Ovary (tissue), 3 donors: ENCODE measurements around the gene TUBA1A.
"Not testable (repeated sequence)": the region's sequence is repeated elsewhere in the genome, so short reads cannot be mapped to it uniquely, and the experiment has no call there.

Experiments used
- CTCF ChIP-seq, 3 donors: fragments of 450-650 bp in 2 of 3; fragments of 200-600 bp in 1 of 3; IDR thresholded peaks; one replicate each; pipeline versions ENCODE4 v1.5.1 to v1.8.0; 2016 to 2022; ENCODE audit warnings: antibody characterized with exemption in 3 of 3, mild to moderate bottlenecking in 1 of 3
- EP300 ChIP-seq: sonication (generic); formaldehyde crosslinking; IDR thresholded peaks from one replicate; pipeline ENCODE4 v1.6.1; 2017; ENCODE audit warnings: antibody characterized with exemption
- POLR2A ChIP-seq: fragments of 450-650 bp; IDR thresholded peaks from one replicate; pipeline ENCODE4 v1.6.1; 2017; ENCODE audit warnings: antibody characterized with exemption, mild to moderate bottlenecking, moderate library complexity
- donor health status: DM: no; HTN: no; CAD: no.

GRCh38 chr12:49191498-49191897, 2.6 kb upstream of the TUBA1A start:
- not testable (repeated sequence) for TF ChIP-seq CTCF (IDR thresholded peaks at IDR 0.05); POLR2A; EP300
